Astrocyte (in vitro differentiated cells and primary cell): ENCODE measurements around the gene GINS2. TPM values are rescaled to one million over a fixed set of nuclear protein-coding genes. Genes with fewer than 3 reads are reported as not detected.

Experiments used
- DNase-seq: peaks from one replicate; pipeline ENCODE4 v3.0.0-alpha.2; 2010; ENCODE audit warnings: low read depth
- FAIRE-seq: peaks from 2 replicates; lab custom pipeline; 2011; peaks lifted over from hg19 to GRCh38; lab: Jason Lieb, UNC
- H2AFZ ChIP-seq: 2 replicates; pipeline ENCODE4 v1.6.0; 2012; ENCODE audit warnings: low read depth, low read length, inconsistent platforms
- H3K27ac ChIP-seq: 2 replicates; pipeline ENCODE4 v1.5.1; 2011; ENCODE audit warnings: low read depth, low read length, inconsistent platforms
- H3K27me3 ChIP-seq: 2 replicates; pipeline ENCODE4 v1.6.0; 2011; ENCODE audit warnings: low read length, inconsistent platforms; ENCODE audit not compliant: insufficient read depth
- H3K36me3 ChIP-seq: 2 replicates; pipeline ENCODE4 v1.5.1; 2011; ENCODE audit warnings: low read length, inconsistent platforms; ENCODE audit not compliant: insufficient read depth
- H3K4me1 ChIP-seq: 2 replicates; pipeline ENCODE4 v1.5.1; 2011; ENCODE audit warnings: low read length, inconsistent platforms; ENCODE audit not compliant: insufficient read depth
- H3K4me2 ChIP-seq: 2 replicates; pipeline ENCODE4 v1.6.0; 2012; ENCODE audit warnings: low read length, inconsistent platforms
- H3K4me3 ChIP-seq: 2 replicates; pipeline ENCODE4 v1.5.1; 2011; ENCODE audit warnings: low read depth, mild to moderate bottlenecking, low read length, inconsistent platforms; ENCODE audit not compliant: insufficient read depth
- H3K79me2 ChIP-seq: 2 replicates; pipeline ENCODE4 v1.6.0; 2012; ENCODE audit warnings: mild to moderate bottlenecking, low read length, inconsistent platforms; ENCODE audit not compliant: insufficient read depth
- H3K9ac ChIP-seq: 2 replicates; pipeline ENCODE4 v1.6.0; 2012; ENCODE audit warnings: mild to moderate bottlenecking, low read length, inconsistent platforms
- H3K9me3 ChIP-seq: 2 replicates; pipeline ENCODE4 v1.5.1; 2012; ENCODE audit warnings: low read depth, mild to moderate bottlenecking, low read length, inconsistent platforms; ENCODE audit not compliant: insufficient read depth
- H4K20me1 ChIP-seq: 2 replicates; pipeline ENCODE4 v1.6.0; 2012; ENCODE audit warnings: low read length, inconsistent platforms; ENCODE audit not compliant: insufficient read depth
- H3K27ac Mint-ChIP-seq: one replicate; pipeline ENCODE4 v1.8.0; 2021; ENCODE audit warnings: mild to moderate bottlenecking, mixed read lengths; ENCODE audit not compliant: unreplicated experiment
- H3K27me3 Mint-ChIP-seq: one replicate; pipeline ENCODE4 v1.8.0; 2021; ENCODE audit warnings: low read depth, mixed read lengths; ENCODE audit not compliant: unreplicated experiment
- H3K36me3 Mint-ChIP-seq: one replicate; pipeline ENCODE4 v1.8.0; 2021; ENCODE audit warnings: low read depth, mixed read lengths; ENCODE audit not compliant: unreplicated experiment
- H3K4me1 Mint-ChIP-seq: one replicate; pipeline ENCODE4 v1.8.0; 2021; ENCODE audit warnings: low read depth, mixed read lengths; ENCODE audit not compliant: unreplicated experiment
- H3K4me3 Mint-ChIP-seq: one replicate; pipeline ENCODE4 v1.8.0; 2021; ENCODE audit warnings: mild to moderate bottlenecking, moderate library complexity, mixed read lengths; ENCODE audit not compliant: unreplicated experiment
- H3K9me3 Mint-ChIP-seq: one replicate; pipeline ENCODE4 v1.8.0; 2021; ENCODE audit warnings: mild to moderate bottlenecking, mixed read lengths; ENCODE audit not compliant: unreplicated experiment
- CTCF ChIP-seq: IDR thresholded peaks from 2 replicates; pipeline ENCODE4 v1.5.1; 2011; ENCODE audit warnings: low read depth, mild to moderate bottlenecking, inconsistent platforms, low read length, moderate library complexity; ENCODE audit not compliant: insufficient read depth
- EZH2 ChIP-seq: IDR thresholded peaks from 2 replicates; pipeline ENCODE4 v1.6.1; 2012; ENCODE audit warnings: mild to moderate bottlenecking, low read length, inconsistent platforms; ENCODE audit not compliant: insufficient read depth
- total RNA-seq: library from RNA; stranded (reverse); gene quantifications from 2 replicates; pipeline ENCODE4 v1.2.1, GENCODE V29; 2021

The GINS2 gene
- total RNA-seq, 1 donor from 2014 or later, result 3.4 TPM

GRCh38 chr16:85685251-85685650, 3.5 kb downstream of the GINS2 start:
- H3K9me3 ChIP-seq, result no peaks in the 10 kb centered on the region
- no peak overlapping the region for H2AFZ ChIP-seq
- Mint-ChIP-seq H3K27me3 (peaks cover 15% of the 10 kb centered on the region), H3K4me1 (no peaks in the 10 kb centered on the region), H3K4me3 (no peak overlapping the region), H3K27ac (no peak overlapping the region), H3K36me3 (no peaks in the 10 kb centered on the region), H3K9me3 (no peaks in the 10 kb centered on the region)
- peaks cover 4% of the 10 kb centered on the region for H3K4me1 ChIP-seq
- H3K79me2 ChIP-seq, result peaks cover 7% of the 10 kb centered on the region
- no peak overlapping the region for H3K27ac ChIP-seq
- peaks cover 7% of the 10 kb centered on the region for H3K36me3 ChIP-seq
- DNase-seq (no peak), FAIRE-seq (no peak)
- no peaks in the 10 kb centered on the region for H3K27me3 ChIP-seq
- peaks cover 4% of the 10 kb centered on the region for H4K20me1 ChIP-seq
- H3K4me3 ChIP-seq, result no peak overlapping the region
- H3K9ac ChIP-seq, result no peak overlapping the region
- no peak overlapping the region for H3K4me2 ChIP-seq
- no peak for TF ChIP-seq CTCF
- TF ChIP-seq EZH2, result no peak

GRCh38 chr16:85683363-85683762, 5.4 kb downstream of the GINS2 start:
- H3K4me2 ChIP-seq, result no peak overlapping the region
- no peaks in the 10 kb centered on the region for H3K9me3 ChIP-seq
- H2AFZ ChIP-seq, result no peak overlapping the region
- no peak overlapping the region for H3K27ac ChIP-seq
- no peaks in the 10 kb centered on the region for H3K27me3 ChIP-seq
- Mint-ChIP-seq H3K36me3 (no peaks in the 10 kb centered on the region), H3K9me3 (no peaks in the 10 kb centered on the region), H3K27me3 (peaks cover 12% of the 10 kb centered on the region), H3K4me3 (no peak overlapping the region), H3K4me1 (no peaks in the 10 kb centered on the region), H3K27ac (no peak overlapping the region)
- FAIRE-seq (no peak), DNase-seq (no peak)
- H3K79me2 ChIP-seq, result peaks cover 7% of the 10 kb centered on the region
- peaks cover 4% of the 10 kb centered on the region for H3K4me1 ChIP-seq
- peaks cover 10% of the 10 kb centered on the region for H3K36me3 ChIP-seq
- H3K9ac ChIP-seq, result no peak overlapping the region
- H4K20me1 ChIP-seq, result peaks cover 4% of the 10 kb centered on the region
- no peak for TF ChIP-seq EZH2
- TF ChIP-seq CTCF, result no peak
- no peak overlapping the region for H3K4me3 ChIP-seq

- no peaks in the 10 kb centered on the region for H3K27me3 ChIP-seq
- peaks cover 12% of the 10 kb centered on the region for H3K36me3 ChIP-seq
- Mint-ChIP-seq H3K4me1 (no peaks in the 10 kb centered on the region), H3K36me3 (no peaks in the 10 kb centered on the region), H3K9me3 (no peaks in the 10 kb centered on the region), H3K4me3 (no peak overlapping the region), H3K27ac (no peak overlapping the region), H3K27me3 (peaks cover 12% of the 10 kb centered on the region)
- peaks cover 6% of the 10 kb centered on the region for H4K20me1 ChIP-seq
- DNase-seq (no peak), FAIRE-seq (no peak)
- no peaks in the 10 kb centered on the region for H3K4me1 ChIP-seq
- H3K4me2 ChIP-seq, result no peak overlapping the region
- no peak overlapping the region for H3K9ac ChIP-seq
- H2AFZ ChIP-seq, result no peak overlapping the region
- no peaks in the 10 kb centered on the region for H3K9me3 ChIP-seq
- peaks cover 3% of the 10 kb centered on the region for H3K79me2 ChIP-seq
- H3K27ac ChIP-seq, result no peak overlapping the region
- no peak overlapping the region for H3K4me3 ChIP-seq
- no peak for TF ChIP-seq EZH2
- TF ChIP-seq CTCF, result no peak
These were observed 6.2 kb downstream of the GINS2 start for GRCh38 chr16:85682516-85682915.
